ENCODE results near the gene TENT4A. TPM values are rescaled to one million over a fixed set of nuclear protein-coding genes. Genes with fewer than 3 reads are reported as not detected.

The TENT4A gene
- total and polyA plus RNA-seq, 10 of the 15 experiments (the other 5 are each of a cell fraction or from before 2014, with no cell fraction given), result 1.4 to 30.6 (median 12.5) TPM

DNA sequence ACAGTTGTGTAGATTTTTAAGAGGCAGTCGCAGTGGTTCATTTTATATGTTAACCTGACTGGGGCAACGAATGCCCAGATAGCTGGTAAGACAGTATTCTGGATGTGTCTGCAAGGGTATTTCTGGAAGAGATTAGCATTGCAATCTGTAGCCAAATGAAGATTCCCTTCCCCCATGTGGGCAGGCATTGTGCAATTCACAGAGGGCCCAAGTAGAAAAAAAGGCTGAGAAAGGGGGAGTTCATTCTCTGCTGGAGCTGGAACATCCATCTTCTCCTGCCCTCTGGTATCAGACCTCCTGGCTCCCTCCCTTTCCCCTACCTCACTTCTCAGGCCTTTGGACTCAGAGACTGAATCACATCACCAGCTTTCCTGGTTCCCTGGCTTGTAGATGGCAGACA lies 70.6 kb downstream of the TENT4A start:
- POLR2A ChIA-PET, result no interaction called here
- Histone ChIP-seq H3K36me3 (ENCODE audit: control insufficient read depth in 2 of 2, insufficient read depth in 2 of 2, low read length in 1 of 2) (no peaks in the 10 kb centered on the region), H3K4me3 (no peak overlapping the region), H4K20me1 (ENCODE audit: control insufficient read depth, insufficient read depth) (no peaks in the 10 kb centered on the region), H3K4me1 (ENCODE audit: control insufficient read depth, insufficient read depth, low read length) (no peaks in the 10 kb centered on the region), H3K9ac (ENCODE audit: control insufficient read depth, insufficient read depth, low read length) (no peak overlapping the region), H3K79me2 (ENCODE audit: control insufficient read depth, insufficient read depth, low read length) (no peaks in the 10 kb centered on the region), H2AFZ (ENCODE audit: control insufficient read depth, low read depth, low read length) (no peak overlapping the region), H3K27me3 (replicated peaks in 1 of 2; ENCODE audit: control insufficient read depth in 2 of 2, insufficient read depth in 2 of 2, low read length in 1 of 2) (no peaks in the 10 kb centered on the region), H3K4me2 (ENCODE audit: control insufficient read depth, insufficient read depth) (no peak overlapping the region), H3K9me3 (replicated peaks; ENCODE audit: control insufficient read depth, insufficient read depth, low read length) (no peaks in the 10 kb centered on the region; the same call in 2 of the 3 replicates), H3K27ac (ENCODE audit: control insufficient read depth, insufficient read depth) (no peak overlapping the region)
- CTCF ChIA-PET, result no interaction called here
- in situ Hi-C loops (cut with MboI) (no loop called here), intact Hi-C loops (cut with micrococcal nuclease; ENCODE audit: unreplicated experiment) (no loop called here)
- SMC1A ChIA-PET (ENCODE audit: uncharacterized antibody, unreplicated experiment), result no interaction called here
- RAD21 ChIA-PET (ENCODE audit: unreplicated experiment), result no interaction called here
- DNase-seq (ENCODE audit: low read depth, low spot score), result no peak
- ATAC-seq, result no peak
- TF ChIP-seq SUPT20H (IDR thresholded peaks at IDR 0.05; ENCODE audit: borderline replicate concordance, control insufficient read depth, low read depth, low read length) (no peak), TAF1 (IDR thresholded peaks at IDR 0.05; ENCODE audit: borderline replicate concordance, low read depth, low read length) (no peak), SIN3A (IDR thresholded peaks at IDR 0.05; ENCODE audit: low read depth, low read length) (no peak), ZNF217 (IDR thresholded peaks at IDR 0.05) (no peak), NFYB (IDR thresholded peaks at IDR 0.05; ENCODE audit: insufficient read depth, low read depth, low read length) (no peak), NBN (IDR thresholded peaks at IDR 0.05) (no peak), ETV6 (conservative IDR thresholded peaks at IDR 0.05 in 1 of 2, IDR thresholded peaks at IDR 0.05 in 1 of 2; ENCODE audit: borderline replicate concordance in 1 of 2, low read depth in 1 of 2) (no peak), HDAC6 (IDR thresholded peaks at IDR 0.05; ENCODE audit: unreplicated experiment) (no peak), EZH2 (IDR thresholded peaks at IDR 0.05; ENCODE audit: borderline replicate concordance, control insufficient read depth, low read depth, low read length) (no peak), CHD1 (IDR thresholded peaks at IDR 0.05; ENCODE audit: low read depth, low read length) (no peak), GABPA (IDR thresholded peaks at IDR 0.05; ENCODE audit: low read depth) (no peak), TARDBP (IDR thresholded peaks at IDR 0.05; ENCODE audit: borderline replicate concordance) (no peak), BHLHE40 (IDR thresholded peaks at IDR 0.05; ENCODE audit: borderline replicate concordance in 1 of 2, low read depth in 2 of 2, low read length in 1 of 2) (no peak), SMAD5 (IDR thresholded peaks at IDR 0.05; ENCODE audit: low read depth) (no peak), SUZ12 (IDR thresholded peaks at IDR 0.05; ENCODE audit: unreplicated experiment) (no peak)
- TF ChIP-seq, protein P1, sequence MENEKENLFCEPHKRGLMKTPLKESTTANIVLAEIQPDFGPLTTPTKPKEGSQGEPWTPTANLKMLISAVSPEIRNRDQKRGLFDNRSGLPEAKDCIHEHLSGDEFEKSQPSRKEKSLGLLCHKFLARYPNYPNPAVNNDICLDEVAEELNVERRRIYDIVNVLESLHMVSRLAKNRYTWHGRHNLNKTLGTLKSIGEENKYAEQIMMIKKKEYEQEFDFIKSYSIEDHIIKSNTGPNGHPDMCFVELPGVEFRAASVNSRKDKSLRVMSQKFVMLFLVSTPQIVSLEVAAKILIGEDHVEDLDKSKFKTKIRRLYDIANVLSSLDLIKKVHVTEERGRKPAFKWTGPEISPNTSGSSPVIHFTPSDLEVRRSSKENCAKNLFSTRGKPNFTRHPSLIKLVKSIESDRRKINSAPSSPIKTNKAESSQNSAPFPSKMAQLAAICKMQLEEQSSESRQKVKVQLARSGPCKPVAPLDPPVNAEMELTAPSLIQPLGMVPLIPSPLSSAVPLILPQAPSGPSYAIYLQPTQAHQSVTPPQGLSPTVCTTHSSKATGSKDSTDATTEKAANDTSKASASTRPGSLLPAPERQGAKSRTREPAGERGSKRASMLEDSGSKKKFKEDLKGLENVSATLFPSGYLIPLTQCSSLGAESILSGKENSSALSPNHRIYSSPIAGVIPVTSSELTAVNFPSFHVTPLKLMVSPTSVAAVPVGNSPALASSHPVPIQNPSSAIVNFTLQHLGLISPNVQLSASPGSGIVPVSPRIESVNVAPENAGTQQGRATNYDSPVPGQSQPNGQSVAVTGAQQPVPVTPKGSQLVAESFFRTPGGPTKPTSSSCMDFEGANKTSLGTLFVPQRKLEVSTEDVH (IDR thresholded peaks at IDR 0.05; ENCODE audit: low read depth, partially characterized antibody), result no peak
- TF ChIP-seq, protein P2, sequence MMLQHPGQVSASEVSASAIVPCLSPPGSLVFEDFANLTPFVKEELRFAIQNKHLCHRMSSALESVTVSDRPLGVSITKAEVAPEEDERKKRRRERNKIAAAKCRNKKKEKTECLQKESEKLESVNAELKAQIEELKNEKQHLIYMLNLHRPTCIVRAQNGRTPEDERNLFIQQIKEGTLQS (IDR thresholded peaks at IDR 0.05; ENCODE audit: borderline replicate concordance, extremely low read depth, low read depth, low read length), result no peak
- TF ChIP-seq, protein P3, sequence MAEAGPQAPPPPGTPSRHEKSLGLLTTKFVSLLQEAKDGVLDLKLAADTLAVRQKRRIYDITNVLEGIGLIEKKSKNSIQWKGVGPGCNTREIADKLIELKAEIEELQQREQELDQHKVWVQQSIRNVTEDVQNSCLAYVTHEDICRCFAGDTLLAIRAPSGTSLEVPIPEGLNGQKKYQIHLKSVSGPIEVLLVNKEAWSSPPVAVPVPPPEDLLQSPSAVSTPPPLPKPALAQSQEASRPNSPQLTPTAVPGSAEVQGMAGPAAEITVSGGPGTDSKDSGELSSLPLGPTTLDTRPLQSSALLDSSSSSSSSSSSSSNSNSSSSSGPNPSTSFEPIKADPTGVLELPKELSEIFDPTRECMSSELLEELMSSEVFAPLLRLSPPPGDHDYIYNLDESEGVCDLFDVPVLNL (IDR thresholded peaks at IDR 0.05; ENCODE audit: low read depth, low read length), result no peak
- FAIRE-seq, result no peak
- BruUV-seq (replicated peaks), result no TSS peak
- 33% methylated on average over 2 of the region's 2 CpGs for WGBS (ENCODE audit: insufficient coverage, insufficient replicate concordance, low lambda C conversion rate, missing lambda C conversion rate)
